Stimulated activated CD8-positive, alpha-beta memory T cell treated with anti-CD3 and anti-CD28 coated beads, Interleukin-15, amount 100 ng/mL, for 24 hours (primary cell): ENCODE data around the gene FAM50B.

Source experiments
- DNase-seq: peaks from one replicate; pipeline ENCODE4 v3.0.0-alpha.2; 2020; ENCODE audit warnings: low read depth

Gene FAM50B

DNA sequence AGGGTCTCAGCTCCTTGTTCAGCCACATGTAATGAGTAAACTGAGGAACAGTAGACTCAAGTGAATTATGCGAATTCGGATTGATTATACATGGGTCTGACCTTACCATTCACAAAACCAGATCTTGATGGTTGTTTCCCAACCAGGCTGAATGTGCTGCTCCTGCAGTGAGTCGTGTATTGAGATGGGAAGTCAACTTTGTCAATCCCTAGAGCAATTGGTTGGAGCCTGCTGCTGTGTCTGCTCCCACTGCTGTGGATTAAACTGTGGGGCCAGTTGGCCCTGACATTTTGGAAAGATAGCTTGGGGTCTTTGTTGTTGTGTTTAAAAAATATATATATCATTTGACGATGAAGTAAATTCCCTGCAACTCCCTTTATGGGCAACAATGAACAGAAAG lies 23.9 kb downstream of the FAM50B start:
- no peak for DNase-seq

DNA sequence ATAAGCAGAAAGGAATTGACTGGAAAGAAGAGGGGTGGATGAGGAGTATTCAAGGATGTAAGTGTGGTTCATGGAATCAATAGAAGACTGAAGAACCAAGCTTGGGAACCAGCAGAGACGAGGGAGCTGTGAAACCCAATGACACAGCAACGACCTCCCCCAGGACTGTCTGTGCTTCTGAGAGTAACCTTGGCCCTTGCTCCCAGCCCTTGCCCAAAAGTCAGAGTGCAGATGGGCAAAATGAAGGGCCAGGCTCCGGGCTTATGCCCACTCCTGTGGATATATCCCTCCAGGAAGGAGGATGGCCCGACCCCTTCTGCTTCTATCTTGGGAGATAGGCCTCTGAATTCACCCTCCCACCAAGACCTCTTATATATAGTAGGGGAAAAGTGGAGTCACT lies 24.9 kb downstream of the FAM50B start:
- no peak for DNase-seq

DNA sequence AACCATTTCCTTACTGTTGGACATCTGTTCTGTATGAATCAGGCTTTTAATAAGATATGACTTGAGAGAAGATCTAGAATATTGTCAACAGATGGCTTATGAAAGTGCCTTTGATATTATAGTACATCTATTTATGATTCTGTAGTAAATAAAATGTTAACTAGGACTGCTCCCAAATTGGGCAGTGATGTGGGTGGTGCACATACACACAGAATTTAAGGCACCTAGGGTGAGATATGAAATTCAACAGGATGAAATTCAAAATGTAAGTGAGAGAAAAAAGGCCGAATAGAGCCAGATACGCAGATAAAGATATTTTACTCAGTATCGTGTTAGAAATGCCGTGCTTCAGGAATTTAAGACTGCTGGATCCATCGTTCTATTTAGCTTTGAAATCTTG lies 26.3 kb downstream of the FAM50B start:
- DNase-seq, result no peak

DNA sequence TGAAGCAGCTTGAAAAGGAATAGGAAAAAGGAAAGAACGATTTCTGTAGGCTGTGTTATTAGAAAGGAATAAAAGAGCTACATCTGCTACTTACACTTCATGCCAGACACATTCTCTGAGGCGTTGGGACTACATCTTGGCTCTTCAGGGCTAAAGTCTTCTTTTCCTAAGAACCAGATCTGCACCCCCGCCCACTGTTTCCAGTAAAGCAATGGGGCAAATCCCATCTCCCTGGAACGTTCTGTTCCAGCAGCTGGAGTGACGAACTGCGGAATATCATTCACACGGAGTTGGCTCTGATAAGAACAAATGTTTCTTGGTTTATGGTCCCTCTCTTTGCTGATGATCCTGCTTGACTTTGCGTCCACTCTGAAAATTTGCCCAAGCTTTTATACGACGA lies 26.9 kb downstream of the FAM50B start:
- no peak for DNase-seq

DNA sequence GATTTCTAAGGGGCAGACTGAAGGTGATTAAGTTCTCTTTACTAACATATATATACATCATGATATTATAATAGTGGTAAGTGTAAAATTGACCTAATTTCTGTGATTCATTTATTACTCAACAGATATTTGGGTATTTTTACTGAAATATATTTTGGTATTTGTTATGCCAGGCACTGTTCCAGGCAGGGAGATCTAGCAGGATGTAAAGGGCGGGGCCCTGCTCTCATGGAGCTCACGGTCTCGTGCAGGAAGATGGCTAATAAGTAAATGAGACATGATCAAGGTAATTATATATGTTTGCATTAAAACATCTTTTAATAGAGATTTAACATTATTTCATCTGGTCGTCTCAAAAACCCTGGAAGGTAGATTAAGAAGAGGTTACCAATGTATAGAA lies 27.7 kb downstream of the FAM50B start:
- no peak for DNase-seq

DNA sequence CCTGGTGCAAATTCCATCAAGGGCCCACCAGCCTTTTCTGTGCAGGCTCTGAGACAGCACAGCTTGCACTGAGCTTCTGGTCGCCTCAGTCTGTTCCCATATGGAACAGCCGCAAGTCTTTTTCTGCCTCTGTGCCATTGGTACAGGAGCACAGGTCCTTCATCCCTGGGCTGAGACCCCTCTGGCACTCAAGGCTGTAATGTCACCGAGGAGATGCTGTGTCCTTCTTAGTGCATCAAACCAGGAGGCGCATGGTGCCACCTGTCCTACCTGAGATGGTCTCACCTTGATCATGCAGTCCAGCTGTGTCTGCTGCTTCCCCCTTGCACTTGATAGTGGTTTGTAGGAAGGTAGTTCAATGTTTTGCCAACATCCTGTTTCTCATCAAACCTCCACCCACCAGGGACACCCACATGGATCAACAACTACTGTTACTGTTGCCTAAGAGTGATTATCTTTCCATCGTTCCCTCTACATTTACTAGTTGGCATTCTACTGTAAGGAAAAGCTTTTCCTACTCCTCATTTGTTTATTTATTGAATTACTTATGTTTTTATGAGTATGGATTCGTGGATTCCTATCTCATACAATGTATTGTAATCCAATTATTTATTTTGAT lies 29.0 kb downstream of the FAM50B start:
- no peak for DNase-seq

DNA sequence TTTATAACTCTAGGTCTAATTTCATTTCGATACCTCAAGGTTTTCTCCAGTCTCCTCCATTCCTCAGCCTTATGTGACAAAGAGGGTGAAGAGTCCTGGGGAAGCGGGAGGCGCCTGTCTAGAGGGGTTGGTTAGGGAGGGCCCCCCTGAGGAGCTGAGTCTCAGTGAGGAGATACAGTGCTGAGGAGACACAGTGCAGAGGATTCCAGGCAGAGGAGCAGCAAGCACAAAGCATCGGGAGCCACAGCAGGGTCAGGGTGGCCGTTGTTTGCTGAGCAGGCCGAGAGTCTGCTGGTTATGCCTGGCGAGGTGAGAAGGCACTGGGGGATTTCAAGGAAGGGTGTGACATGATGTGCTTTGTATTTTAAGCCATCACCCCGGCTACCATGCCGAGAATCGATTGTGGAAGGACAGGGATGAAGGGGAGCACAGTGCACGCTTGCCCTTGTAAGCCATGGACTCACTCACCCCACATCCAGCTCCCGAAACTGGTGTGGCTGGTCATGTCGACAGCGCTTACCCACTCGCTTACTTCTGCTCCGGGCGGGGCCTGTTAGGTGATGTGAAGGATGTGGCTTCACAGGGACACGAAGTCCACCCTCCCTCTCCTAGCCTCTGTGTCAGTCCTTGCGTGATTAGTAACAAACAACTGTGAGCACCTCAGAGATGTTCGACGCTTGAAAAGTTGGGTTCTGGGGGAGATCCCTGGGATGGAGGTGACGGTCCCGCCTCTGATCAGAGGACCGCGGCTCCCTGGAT lies 30.2 kb downstream of the FAM50B start:
- DNase-seq, result no peak

DNA sequence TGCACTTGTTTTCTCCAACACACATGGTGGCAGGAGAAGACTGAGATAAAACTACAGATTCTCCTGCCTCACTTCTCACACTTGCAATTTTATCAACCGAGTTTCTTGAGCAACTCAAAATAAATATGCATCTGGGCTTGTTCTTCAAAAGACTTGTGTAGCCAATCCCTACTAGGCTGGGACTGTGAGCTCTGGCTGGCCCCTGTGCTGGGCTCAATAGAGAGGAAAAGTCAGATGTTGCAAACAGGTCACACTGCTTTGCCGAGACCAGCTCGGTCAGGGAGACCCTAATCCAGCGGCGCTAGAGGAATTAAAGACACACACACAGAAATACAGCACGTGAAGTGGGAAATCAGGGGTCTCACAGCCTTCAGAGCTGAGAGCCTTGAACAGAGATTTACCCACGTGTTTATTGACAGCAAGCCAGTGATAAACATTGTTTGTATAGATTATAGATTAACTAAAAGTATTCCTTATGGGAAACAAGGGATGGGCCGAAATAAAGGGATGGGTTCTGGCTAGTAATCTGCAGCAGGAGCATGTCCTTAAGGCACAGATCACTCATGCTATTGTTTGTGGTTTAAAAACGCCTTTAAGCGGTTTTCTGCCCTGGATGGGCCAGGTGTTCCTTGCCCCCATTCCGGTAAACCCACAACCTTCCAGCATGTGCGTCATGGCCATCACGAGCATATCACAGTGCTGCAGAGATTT lies 32.7 kb downstream of the FAM50B start:
- no peak for DNase-seq

DNA sequence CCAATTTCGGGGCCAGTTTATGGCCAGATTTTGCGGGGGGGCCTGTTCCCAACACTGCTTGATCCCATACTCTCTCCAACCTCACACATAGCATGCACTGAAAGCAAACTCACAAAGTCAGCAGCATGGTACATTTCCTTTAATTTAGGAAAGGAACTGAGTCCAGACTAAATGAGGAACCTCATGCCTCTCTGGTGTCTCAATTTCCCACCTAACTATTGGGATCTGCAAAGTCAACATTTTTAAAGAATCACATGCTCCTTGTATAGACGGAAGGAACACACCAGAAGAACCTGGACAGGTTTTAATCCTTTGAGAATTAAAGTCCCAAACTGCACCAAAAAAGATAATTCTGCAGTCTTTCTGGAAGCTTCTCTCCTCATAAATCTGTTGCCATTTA lies 33.3 kb downstream of the FAM50B start:
- no peak for DNase-seq

DNA sequence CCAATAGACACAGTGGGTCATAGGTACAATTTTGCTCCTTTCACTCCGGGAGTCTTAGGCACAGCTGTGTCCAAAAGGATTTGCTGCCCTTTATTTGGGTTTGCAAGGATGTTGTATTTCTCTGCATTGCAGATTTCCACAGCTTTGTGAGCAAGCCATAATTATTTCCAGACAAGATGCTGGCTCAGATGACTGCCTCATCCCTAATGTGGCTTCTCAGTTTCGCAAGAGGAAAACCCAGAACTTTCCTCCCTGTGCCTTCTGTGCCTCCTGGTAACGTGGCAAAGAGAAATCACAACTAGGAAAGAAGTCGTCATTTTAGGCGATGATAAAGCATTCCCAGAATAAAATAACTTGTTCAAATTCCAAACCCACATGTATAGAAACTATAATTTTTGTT lies 33.7 kb downstream of the FAM50B start:
- DNase-seq, result no peak

DNA sequence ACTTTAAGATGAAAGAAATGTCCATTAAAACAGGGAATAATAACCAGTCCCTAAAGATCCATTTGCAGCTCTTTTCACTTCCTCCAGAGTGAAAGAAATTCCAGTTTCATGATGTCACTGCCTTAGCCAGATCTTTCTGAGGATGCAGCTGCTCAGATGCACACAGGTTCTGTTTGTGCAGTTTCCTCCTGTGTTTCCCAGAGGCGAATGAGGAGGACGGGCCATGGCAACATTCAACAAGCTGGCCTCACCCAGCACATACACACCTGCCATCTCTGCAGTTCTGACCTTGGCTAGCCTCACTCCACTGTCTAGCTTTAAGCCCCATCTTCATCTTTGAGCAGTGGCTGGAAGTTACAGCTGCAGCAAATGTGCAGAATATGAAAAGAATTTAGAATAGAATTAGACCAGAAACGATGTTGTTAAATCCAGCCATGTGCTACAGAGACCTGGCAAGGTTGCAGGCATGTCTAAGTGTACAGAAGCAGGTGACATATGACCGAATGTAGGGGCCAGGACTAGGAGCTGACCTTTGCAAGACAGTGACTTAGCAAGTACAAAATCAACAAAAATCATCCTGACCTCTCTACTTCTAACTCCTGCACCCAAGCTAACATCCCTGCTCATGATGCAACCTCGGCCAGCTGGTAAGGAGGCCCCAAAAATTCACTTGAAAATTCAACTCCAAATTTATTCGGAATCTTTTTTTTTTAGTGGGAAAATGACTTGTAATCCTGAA lies 35.0 kb downstream of the FAM50B start:
- no peak for DNase-seq

DNA sequence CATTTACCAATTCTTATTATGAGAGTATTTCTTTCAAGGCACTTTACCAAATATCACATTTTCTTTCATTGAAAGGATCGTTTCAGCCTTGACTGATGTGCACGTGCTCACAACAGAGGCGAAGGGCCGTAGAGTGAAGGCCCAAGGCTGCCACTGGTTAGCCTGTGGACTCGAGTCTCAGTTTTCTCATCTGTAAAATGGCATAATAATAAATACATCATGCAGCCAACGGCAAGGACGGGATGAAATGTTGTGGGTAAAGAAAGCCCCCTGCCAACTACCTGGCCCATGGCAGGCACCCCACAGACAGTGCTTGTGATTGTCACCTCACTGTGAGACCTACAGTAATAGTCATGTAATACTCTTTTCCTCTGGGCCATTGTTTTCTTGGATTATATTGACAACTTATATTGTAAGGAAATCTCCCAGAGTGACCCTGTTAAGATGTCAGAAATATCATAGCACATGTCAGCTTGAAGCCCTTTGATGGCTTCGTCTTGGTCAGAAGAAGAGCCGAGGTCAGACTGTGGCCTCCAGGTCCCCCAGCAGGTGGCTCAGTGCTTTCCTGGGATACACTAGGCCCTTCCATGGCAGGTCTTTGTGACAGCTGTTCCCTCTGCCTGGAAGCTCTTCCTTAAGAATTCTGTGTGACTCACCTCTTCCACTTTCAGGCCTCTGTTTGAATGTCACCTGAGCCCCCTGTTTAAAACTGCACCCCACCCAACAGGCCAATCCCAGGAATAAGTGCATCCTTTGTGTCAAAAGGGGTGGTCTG lies 36.3 kb downstream of the FAM50B start:
- DNase-seq, result no peak

DNA sequence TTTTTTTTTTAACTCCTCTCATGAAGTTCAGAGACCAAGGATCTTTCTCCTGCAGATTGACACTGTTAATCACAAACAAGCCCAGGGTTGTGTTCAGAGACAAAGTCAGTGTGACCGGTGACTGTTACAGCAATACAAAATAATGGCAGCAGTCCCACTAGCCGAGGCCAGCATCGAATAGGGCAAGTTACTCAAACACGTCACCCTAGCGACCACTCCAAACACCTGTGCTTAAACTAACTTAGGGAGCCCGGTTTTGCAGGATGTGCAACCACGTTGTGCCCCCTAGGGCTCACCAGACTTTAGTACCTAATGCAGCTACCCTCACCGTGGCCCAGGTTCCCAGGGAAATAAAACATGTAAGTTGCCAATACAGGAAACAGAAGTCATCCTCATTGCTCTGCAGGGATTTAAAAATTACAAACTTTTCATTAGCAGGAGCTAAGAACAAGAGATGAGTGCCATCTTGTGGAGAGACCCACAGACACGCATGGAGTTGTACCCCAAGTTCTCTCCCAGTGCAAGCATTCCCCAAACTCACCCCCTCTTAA lies 38.1 kb downstream of the FAM50B start:
- DNase-seq, result no peak

DNA sequence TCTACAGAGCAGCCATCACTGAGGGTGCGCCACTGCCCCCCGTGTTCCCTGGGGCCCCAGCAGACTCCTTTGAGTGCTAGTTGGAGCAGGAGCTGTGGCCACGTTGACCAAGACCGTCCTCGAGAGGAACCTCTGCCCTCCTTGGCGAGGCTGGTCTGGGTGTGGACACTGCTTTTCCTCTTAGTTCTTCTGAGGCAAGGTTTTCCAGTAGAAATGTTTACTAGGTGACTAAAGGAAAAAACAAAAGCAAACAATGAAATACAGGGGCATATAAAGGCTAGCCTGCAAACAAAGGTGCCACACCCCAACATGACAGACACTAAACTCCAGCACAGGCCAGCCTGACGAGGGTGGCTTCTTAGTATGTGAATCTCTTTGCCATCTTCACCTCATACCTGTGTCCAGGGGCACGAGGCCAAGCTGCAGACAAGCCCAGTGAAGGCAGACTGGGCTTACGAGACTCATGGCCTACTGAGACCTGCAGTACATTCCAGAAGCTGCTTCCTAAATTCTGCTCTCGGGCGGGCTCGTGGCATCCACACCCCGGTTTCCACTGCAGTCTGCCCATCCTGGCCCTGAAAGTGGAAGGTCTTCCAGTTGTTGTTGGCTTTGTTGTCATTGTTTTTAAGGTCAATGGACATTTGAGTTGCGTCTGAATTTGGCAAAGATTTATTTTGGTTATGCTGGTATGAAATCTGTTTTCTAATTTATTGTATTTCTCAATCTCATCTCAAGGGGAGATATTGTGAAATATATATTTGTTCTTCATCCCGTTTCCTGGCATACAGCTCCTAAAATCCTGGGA lies 39.2 kb downstream of the FAM50B start:
- no peak for DNase-seq

DNA sequence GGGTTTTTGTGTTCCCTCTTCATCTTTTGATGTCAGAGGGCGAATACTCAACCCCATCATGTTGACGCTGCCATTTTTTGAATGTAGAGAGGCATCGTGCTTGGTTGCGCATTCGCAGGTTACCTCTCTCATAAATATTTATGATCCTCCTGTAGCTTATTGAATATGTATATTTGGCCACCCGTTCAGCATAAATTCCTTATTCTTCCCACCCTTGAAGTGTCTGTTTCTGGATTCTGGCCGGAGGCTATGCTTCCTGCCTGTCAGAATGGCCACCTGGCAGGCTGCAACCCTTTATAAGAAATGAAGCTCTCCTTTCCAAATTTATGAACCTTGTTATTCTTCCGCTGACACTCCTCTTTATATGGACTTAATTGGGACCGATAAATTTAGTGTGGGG lies 40.9 kb downstream of the FAM50B start:
- DNase-seq, result no peak

DNA sequence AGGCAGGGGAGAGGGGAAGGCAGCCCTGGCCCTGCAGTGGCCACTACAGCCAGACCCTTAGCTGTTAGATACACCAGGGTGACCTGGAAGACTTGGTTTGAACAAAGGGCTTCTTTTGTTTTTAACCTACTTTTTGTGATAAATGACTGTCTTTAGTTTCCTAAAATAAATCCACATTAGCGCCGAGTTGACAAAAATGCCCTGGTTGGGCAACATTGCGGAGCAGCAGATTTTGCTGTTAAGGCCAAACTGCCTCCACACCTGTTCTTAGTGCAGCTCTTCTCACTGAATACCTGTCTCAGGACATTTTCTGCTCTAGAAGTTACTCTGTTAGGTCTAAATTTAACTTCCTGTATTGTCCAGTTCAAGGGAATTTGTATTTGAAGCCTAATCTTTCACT lies 42.7 kb downstream of the FAM50B start:
- no peak for DNase-seq

DNA sequence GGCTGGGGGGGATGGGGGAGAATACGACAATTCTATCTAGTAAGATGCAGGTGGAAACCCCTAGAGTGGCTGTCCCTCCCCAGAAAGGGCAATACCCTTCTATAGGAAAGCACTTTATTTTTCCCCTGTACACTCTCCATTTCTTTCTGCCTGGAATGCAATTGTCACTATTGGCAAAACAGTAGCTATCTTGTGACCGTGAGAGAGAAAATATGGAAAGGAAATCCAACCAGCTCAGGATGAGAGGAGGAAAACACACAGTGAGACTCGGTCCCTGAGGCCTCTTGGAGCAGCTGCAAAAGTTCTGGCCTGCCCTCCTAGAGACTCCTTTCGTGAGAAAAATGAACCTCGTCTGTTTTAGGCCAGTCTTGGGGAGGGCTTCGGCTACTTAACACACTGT lies 43.4 kb downstream of the FAM50B start:
- DNase-seq, result no peak

DNA sequence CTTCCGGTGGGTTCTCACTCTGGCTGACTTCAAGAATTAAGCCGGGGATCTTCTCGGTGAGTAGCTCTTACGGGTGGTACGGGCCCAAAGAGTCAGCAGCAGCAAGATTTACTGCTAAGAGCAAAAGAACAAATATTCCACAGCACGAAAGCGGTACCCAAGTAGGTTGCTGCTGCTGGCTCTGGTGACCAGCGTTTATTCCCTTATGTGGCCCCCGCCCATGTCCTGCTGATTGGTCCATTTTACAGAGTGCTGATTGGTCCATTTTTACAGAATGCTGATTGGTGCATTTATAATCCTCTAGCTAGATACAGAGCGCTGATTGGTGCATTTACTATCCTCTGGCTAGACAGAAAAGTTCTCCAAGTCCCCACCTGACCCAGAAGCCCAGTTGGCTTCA lies 44.3 kb downstream of the FAM50B start:
- no peak for DNase-seq

DNA sequence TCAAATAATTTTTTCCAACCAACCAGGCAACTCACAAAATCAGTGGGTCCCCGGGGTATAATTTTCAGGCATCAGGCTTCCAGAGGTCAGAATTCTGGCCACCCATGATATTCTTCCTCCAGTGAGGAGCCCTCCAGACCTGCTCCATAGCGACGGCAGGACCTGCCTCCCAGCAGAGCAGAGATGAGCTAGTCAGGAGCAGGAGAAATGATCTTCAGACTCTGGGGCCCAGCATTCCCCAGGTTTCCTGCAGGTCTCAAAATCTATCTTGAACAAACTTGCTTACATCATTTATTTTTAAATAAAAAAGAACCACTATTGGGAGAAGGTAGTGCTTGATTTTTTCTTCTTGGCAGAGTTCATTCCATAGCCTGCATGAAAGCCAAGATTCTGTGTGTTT lies 44.7 kb downstream of the FAM50B start:
- DNase-seq, result no peak

DNA sequence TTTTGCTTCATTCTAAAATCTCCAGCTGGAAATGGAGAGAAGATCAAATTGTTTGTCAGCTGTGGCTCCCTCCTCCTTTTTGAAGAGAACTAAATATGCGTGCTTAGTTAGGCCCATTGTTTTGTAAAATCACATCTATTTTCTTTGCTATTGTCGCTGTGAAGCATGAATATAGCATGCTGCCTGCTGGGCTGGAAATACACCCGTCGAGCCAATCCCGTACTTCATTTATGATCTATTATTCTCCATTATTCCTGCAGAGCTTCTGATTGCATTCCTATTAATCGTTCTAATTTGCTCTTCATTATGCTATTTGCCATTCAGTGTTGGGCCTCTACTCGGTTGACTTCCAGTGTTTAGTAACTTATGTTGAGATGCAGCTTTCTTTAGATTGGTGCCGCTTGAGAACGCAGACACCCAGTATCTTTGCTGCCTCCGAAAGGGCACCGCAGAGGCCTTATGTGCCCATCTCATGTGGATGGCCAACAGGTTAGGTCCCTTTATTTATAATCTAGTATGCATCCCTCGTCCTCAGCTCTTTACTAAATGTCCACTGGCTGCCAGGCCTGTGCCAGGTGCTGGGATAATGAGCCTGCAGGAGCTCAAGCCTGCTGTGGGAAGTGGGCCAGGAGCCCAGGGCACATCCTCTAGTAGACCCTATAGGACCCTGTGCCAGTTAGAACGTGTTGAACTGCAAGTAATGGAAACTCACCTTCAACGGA lies 45.6 kb downstream of the FAM50B start:
- DNase-seq, result no peak
